GM19193 (cell line): ENCODE data around the gene KAT2B.

ENCODE experiments used
- POLR2A ChIP-seq: IDR thresholded peaks from 4 replicates; pipeline ENCODE4 v1.6.1; 2011; ENCODE audit not compliant: insufficient read depth, insufficient read length; ENCODE audit errors: extremely low read depth

KAT2B gene

GRCh38 chr3:20039765-20040547 lies at the start of gene KAT2B:
Gene KAT2B, plus strand, starts transcription at chr3:20040446. Its CDS starts 32 bp downstream, at chr3:20040478.
- TF ChIP-seq POLR2A: peak; percentile 64

- no peak for TF ChIP-seq POLR2A
Observed at GRCh38 chr3:19994796-19995195, 45.5 kb upstream of the KAT2B start.

DNA sequence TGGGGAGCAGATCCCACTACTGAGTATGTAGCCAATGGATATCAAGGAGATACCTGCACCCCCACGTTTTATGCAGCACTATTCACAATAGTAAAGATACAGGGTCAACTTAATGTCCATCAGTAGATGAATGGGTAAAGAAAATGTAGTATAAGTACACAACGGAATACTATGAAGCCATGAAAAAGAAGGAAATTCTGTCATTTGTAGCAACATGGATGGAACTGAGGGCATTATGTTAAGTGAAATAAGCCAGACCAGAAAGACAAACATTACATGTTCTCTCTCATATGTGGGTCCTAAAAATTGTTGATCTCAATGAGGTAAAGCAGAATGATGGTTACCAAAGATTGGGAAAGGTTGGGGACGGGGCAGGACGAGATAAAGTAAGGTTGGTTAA lies 42.7 kb upstream of the KAT2B start:
- TF ChIP-seq POLR2A: no peak

- TF ChIP-seq POLR2A: no peak
Observed at GRCh38 chr3:20001932-20002331, 38.3 kb upstream of the KAT2B start.

DNA sequence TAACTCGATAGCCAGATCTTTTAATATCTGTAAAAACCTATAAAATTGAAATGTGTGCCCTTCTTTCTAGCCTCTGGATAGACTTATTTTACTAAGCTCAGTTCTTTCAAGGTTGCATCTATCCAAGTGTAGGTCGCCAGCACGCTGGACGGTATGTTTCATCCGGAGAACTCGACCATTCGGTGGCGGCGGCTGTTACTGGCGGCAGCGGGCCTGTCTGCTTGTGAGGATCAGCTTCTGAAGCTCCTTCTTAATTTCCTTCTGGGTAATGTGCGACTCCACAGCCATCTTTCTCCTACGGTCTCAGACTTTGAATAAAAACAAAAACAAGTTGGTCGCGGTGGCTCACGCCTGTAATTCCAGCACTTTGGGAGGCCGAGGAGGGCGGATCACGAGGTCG lies 32.3 kb upstream of the KAT2B start:
- no peak for TF ChIP-seq POLR2A

- TF ChIP-seq POLR2A: no peak
Observed at GRCh38 chr3:20008646-20009045, 31.6 kb upstream of the KAT2B start.

- no peak for TF ChIP-seq POLR2A
Observed at GRCh38 chr3:20012164-20012563, 28.1 kb upstream of the KAT2B start, which contains the start of gene PP2D1. Gene PP2D1, minus strand, starts transcription at chr3:20012264. Its CDS starts 192 bp downstream, at chr3:20012072.

- TF ChIP-seq POLR2A: no peak
Observed at GRCh38 chr3:20013396-20013795, 26.9 kb upstream of the KAT2B start.

DNA sequence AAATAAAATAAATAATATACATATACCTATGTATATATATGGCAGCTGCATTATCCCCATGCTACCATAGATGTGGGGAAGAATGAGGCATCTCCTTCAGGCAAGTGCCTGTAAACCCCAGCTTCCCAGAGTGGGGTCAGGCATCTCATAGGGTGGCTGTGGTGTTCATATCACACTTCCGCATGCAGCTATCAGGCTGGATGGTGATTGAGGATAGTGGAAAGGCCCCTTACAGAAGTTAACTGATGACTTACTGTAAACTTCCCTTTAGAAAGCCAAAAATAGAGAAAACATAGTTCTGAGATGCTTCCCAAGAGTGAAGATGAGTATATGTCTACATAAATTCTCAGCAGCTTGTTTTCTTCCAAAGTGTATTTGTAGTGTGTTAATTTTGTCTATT lies 24.7 kb upstream of the KAT2B start:
- TF ChIP-seq POLR2A: no peak

GRCh38 chr3:20022954-20023622 lies 17.2 kb upstream of the KAT2B start:
- TF ChIP-seq POLR2A: no peak

GRCh38 chr3:20023623-20024405 lies 16.4 kb upstream of the KAT2B start:
- no peak for TF ChIP-seq POLR2A

GRCh38 chr3:20027136-20027535 lies 13.1 kb upstream of the KAT2B start:
- TF ChIP-seq POLR2A: no peak

GRCh38 chr3:20028905-20029331 lies 11.3 kb upstream of the KAT2B start:
- TF ChIP-seq POLR2A: no peak

- no peak for TF ChIP-seq POLR2A
Observed at GRCh38 chr3:20035019-20035418, 5.2 kb upstream of the KAT2B start.
